Body of pancreas (tissue), 4 donors: ENCODE data around the gene PBX3.

Source experiments
- CTCF ChIP-seq, 7 experiments: fragments of 450-650 bp in 4 of 7; fragments of 200-600 bp in 3 of 7; sonication (generic) in 3 of 7; IDR thresholded peaks; one replicate each; pipeline ENCODE4 v1.5.1; 2016 to 2019; ENCODE audit warnings: antibody characterized with exemption in 7 of 7
- POLR2A ChIP-seq, 3 donors: fragments of 450-650 bp; IDR thresholded peaks; one replicate each; pipeline ENCODE4 v1.6.1; 2016; ENCODE audit warnings: antibody characterized with exemption in 3 of 3, mild to moderate bottlenecking in 2 of 3

GRCh38 chr9:125881042-125881441 is 133.9 kb downstream of the PBX3 start:
- TF ChIP-seq CTCF (IDR thresholded peaks at IDR 0.05): no peak
- no peak for TF ChIP-seq POLR2A (IDR thresholded peaks at IDR 0.05)
